ENCODE results near the gene ATG7.

Gene ATG7

DNA sequence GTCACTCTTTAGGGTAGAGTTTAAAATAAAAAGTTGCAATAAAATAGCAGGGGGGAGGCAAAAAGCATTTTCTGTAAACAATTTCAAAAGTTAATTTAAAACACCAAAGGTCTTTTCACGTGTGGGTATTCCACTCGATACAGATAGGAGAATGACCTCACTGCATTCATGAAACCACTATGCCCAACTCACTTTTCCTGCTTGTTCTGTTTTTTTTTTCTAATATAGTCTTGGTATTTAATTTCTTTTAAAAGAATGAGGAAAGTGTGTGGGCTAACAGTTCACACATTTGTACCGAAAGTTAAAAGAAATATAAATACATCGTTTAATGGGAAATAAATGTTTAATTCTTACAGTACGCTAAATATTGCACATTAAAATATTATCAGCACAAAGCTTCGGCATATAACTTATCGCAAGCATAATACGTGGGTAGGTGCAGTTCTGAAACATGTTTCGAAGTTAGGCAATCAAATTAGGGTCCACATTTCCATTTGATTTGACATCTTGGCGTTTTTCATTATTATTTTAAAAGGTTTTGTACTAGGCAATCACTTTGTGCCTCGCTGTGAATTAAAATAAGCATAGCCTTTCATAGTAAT is 330.1 kb downstream of the ATG7 start:
- DNase-seq, result no peak

GRCh38 chr3:11602886-11603527 is 330.8 kb downstream of the ATG7 start:
- no peak for DNase-seq

GRCh38 chr3:11603628-11604027 is 331.4 kb downstream of the ATG7 start:
- DNase-seq, result no peak

DNA sequence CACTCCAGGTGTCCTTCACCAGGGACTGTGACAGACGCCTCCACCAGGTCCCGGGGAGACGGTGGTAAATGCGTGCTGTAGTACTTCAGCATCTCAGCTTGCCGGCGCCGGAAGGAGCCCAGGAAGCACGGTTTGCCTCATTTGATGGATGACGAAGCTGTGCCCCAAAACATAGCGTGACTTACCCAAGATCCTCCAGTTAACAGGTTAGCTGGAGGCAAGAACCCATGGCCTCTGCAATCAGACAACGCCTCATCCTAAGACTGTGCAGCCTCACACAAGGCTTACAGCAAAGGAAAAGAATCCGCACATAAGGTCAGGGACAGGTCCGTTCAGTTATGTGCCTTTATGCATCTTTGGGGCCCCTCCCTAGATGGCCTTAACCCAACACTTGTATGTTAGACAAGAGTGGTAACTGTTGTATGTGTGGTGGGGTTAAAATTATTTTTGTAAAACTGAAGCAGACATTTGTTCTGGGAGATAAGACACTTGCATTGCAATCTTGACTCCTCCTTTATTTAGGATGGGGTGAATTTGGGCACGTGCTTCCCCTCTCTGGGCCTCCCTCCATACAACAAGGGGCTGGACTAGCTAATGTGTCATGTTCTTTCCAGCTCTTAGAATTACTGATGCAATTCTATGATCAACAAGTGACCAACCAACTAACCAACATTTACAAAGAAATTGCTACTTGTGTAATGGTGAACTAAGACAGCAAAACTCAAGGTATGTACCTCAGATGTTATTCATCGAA is 332.1 kb downstream of the ATG7 start:
- DNase-seq, result no peak

- no peak for DNase-seq
Observed at GRCh38 chr3:11605398-11605797, 333.2 kb downstream of the ATG7 start.

GRCh38 chr3:11606090-11606784 is 334.0 kb downstream of the ATG7 start:
- DNase-seq, result no peak

GRCh38 chr3:11606865-11607440 is 334.8 kb downstream of the ATG7 start:
- DNase-seq, result no peak

Data from NCI-H1092 treated with DMSO at 0.1 percent for 48 hours (cell line).